ENCODE data around the gene RNF130. TPM values are rescaled to one million over a fixed set of nuclear protein-coding genes. Genes with fewer than 3 reads are reported as not detected.
A peak's percentile ranks its signal among the peaks of the same experiment; 100 is the strongest.
"Not testable (repeated sequence)": the region's sequence is repeated elsewhere in the genome, so short reads cannot be mapped to it uniquely, and the experiment has no call there.

RNF130 gene
- total and polyA plus RNA-seq, 2 donors: 20.5 to 69.2 TPM

DNA sequence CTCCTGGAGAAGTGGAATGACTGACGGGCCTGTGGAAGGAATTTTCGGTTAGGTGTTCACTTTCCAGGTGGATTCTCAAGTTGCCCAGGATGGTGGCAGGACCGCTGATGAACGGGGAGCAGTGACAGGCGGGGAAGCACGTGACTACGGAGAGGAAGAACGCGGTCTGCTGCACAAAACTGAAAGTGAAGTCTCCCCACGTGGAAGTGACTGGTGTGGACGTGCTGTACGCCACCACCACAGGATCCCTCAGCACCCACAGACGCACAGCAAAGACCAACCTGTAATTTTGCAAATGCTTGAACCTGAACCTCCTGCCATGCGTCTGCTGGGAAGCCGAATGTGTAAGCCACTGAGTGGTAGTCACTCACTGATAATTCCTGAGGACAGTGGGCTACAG lies 51.4 kb downstream of the RNF130 start:
- no peak overlapping the region for H3K27ac ChIP-seq (ENCODE audit: low read depth in 1 of 2, low read length in 1 of 2)
- WGBS: 85% methylated on average over 15 of the region's 15 CpGs
- H3K27me3 ChIP-seq (ENCODE audit: control insufficient read depth in 2 of 2, insufficient read depth in 1 of 2, low read length in 1 of 2): no peaks in the 10 kb centered on the region
- no peak for DNase-seq (ENCODE audit: low read depth in 6 of 9, low spot score in 9 of 9)
- no peak overlapping the region for H3K4me3 ChIP-seq (ENCODE audit: low read length in 2 of 2)
- H3K4me1 ChIP-seq (ENCODE audit: control insufficient read depth in 2 of 2, insufficient read depth in 2 of 2, low read length in 2 of 2): no peaks in the 10 kb centered on the region
- H3K36me3 ChIP-seq (ENCODE audit: control insufficient read depth in 2 of 2, insufficient read depth in 2 of 2, low read length in 1 of 2): no peaks in the 10 kb centered on the region
- H3K9me3 ChIP-seq (ENCODE audit: control insufficient read depth in 2 of 2, insufficient read depth in 1 of 2, low read length in 1 of 2): peaks cover 0 to 12% of the 10 kb centered on the region in 2 donors

DNA sequence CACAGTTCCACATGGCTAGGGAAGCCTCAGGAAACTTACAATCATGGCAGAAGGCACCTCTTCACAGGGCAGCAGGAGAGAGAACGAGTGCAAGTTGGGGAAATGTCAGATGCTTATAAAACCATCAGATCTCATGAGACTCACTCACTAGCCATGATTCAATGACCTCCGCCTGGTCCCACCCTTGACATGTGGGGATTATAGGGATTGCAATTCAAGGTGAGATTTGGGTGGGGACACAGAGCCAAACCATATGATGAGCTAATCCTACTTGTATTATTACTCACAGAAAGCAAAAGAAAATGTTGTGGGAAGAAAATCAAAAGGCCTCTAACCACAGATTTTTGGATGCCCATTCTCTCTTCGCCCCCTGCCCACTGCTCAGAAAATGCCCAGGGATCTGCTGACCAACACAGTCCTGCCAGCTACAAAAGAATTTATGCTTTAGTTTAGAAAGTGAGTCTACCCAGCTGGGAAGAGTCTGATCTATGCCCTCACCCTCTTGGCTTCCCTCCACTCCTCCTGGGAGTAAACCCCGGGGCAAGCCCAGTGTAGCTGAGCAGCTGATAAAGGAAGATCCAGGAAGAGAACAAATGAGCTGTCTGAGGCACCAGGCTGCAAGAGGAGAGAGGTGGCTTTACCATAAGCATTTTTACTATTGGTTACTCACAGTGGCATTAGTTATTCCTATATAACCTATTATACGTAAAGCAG lies 53.1 kb downstream of the RNF130 start:
- 97% methylated on average over 5 of the region's 5 CpGs for WGBS
- DNase-seq (ENCODE audit: low read depth in 6 of 9, low spot score in 9 of 9): no peak
- Histone ChIP-seq H3K9me3 (ENCODE audit: control insufficient read depth in 2 of 2, insufficient read depth in 1 of 2, low read length in 1 of 2) (peaks cover 0 to 12% of the 10 kb centered on the region in 2 donors), H3K4me3 (ENCODE audit: low read length in 2 of 2) (no peak overlapping the region), H3K27me3 (ENCODE audit: control insufficient read depth in 2 of 2, insufficient read depth in 1 of 2, low read length in 1 of 2) (no peaks in the 10 kb centered on the region), H3K27ac (ENCODE audit: low read depth in 1 of 2, low read length in 1 of 2) (no peak overlapping the region), H3K36me3 (ENCODE audit: control insufficient read depth in 2 of 2, insufficient read depth in 2 of 2, low read length in 1 of 2) (no peaks in the 10 kb centered on the region), H3K4me1 (ENCODE audit: control insufficient read depth in 2 of 2, insufficient read depth in 2 of 2, low read length in 2 of 2) (no peaks in the 10 kb centered on the region)

DNA sequence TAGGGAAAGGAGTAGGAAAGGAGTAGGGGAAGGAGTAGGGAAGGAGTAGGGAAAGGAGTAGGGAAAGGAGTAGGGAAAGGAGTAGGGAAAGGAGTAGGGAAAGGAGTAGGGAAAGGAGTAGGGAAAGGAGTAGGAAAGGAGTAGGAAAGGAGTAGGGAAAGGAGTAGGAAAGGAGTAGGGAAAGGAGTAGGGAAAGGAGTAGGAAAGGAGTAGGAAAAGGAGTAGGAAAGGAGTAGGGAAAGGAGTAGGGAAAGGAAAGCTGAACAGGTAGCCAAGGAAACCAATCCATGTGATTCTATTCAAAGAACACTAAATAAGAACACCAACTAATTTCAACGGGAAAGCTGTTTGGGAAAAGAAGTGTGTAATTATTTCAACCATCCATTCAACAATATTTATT lies 56.0 kb downstream of the RNF130 start:
- not testable (repeated sequence) for H3K9me3 ChIP-seq (ENCODE audit: control insufficient read depth in 2 of 2, insufficient read depth in 1 of 2, low read length in 1 of 2); H3K4me1 ChIP-seq (ENCODE audit: control insufficient read depth in 2 of 2, insufficient read depth in 2 of 2, low read length in 2 of 2); H3K27me3 ChIP-seq (ENCODE audit: control insufficient read depth in 2 of 2, insufficient read depth in 1 of 2, low read length in 1 of 2); H3K27ac ChIP-seq (ENCODE audit: low read depth in 1 of 2, low read length in 1 of 2); H3K4me3 ChIP-seq (ENCODE audit: low read length in 2 of 2); DNase-seq (ENCODE audit: low read depth in 6 of 9, low spot score in 9 of 9); H3K36me3 ChIP-seq (ENCODE audit: control insufficient read depth in 2 of 2, insufficient read depth in 2 of 2, low read length in 1 of 2)
- 98% methylated on average over 1 of the region's 1 CpG for WGBS

DNA sequence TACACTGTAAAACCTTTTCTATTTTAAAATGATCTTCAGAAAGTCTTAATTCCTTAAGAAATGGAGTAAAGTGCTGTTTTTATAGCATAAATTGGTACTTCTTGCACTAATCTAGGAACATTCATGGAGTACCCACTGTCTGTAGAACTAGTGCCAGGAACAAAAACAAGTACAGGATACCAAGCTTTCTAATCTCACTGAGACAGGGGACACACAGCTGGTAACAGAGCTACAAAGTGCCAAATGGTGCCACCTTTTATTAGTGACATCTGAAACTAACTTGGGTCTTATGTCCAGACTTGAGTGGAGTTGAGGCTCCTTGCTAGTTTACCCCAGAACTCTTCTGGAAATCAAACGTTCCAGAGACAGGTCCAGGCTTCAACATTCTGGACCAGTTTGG lies 57.9 kb downstream of the RNF130 start:
- H3K27ac ChIP-seq (ENCODE audit: low read depth in 1 of 2, low read length in 1 of 2): no peak overlapping the region
- no peak for DNase-seq (ENCODE audit: low read depth in 6 of 9, low spot score in 9 of 9)
- WGBS: 87% methylated on average over 1 of the region's 1 CpG

DNA sequence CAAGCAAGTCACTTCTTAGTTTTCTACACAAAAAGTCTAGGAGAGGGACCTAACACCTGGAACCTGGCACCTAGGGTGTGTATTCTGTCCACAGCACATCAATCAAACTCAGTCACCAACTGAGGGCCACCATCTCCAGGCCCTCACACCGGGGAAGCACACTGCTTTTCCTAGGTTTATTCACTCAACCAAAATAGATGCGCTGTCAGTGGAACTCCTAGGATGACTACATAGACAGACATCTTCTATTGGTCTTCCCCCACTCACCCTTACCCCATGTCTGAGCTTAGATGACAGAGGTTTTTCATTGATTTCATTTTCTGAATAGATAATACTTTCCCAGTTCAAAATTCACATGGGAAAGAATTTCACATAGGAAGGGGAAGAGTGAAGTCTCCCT lies 59.2 kb downstream of the RNF130 start:
- Histone ChIP-seq H3K4me3 (ENCODE audit: low read length in 2 of 2) (no peak overlapping the region), H3K27ac (ENCODE audit: low read depth in 1 of 2, low read length in 1 of 2) (no peak overlapping the region), H3K4me1 (ENCODE audit: control insufficient read depth in 2 of 2, insufficient read depth in 2 of 2, low read length in 2 of 2) (peaks cover 0 to 3% of the 10 kb centered on the region in 2 donors), H3K27me3 (ENCODE audit: control insufficient read depth in 2 of 2, insufficient read depth in 1 of 2, low read length in 1 of 2) (no peaks in the 10 kb centered on the region), H3K36me3 (ENCODE audit: control insufficient read depth in 2 of 2, insufficient read depth in 2 of 2, low read length in 1 of 2) (no peaks in the 10 kb centered on the region), H3K9me3 (ENCODE audit: control insufficient read depth in 2 of 2, insufficient read depth in 1 of 2, low read length in 1 of 2) (no peaks in the 10 kb centered on the region)
- no peak for DNase-seq (ENCODE audit: low read depth in 6 of 9, low spot score in 9 of 9)
- WGBS: 47% methylated on average over 2 of the region's 2 CpGs

More for the DNA sequence above, 57.9 kb downstream of the RNF130 start:
- H3K4me3 ChIP-seq (ENCODE audit: low read length in 2 of 2): no peak overlapping the region
- no peaks in the 10 kb centered on the region for H3K4me1 ChIP-seq (ENCODE audit: control insufficient read depth in 2 of 2, insufficient read depth in 2 of 2, low read length in 2 of 2)
- no peaks in the 10 kb centered on the region for H3K9me3 ChIP-seq (ENCODE audit: control insufficient read depth in 2 of 2, insufficient read depth in 1 of 2, low read length in 1 of 2)
- H3K36me3 ChIP-seq (ENCODE audit: control insufficient read depth in 2 of 2, insufficient read depth in 2 of 2, low read length in 1 of 2): no peaks in the 10 kb centered on the region
- no peaks in the 10 kb centered on the region for H3K27me3 ChIP-seq (ENCODE audit: control insufficient read depth in 2 of 2, insufficient read depth in 1 of 2, low read length in 1 of 2)

DNA sequence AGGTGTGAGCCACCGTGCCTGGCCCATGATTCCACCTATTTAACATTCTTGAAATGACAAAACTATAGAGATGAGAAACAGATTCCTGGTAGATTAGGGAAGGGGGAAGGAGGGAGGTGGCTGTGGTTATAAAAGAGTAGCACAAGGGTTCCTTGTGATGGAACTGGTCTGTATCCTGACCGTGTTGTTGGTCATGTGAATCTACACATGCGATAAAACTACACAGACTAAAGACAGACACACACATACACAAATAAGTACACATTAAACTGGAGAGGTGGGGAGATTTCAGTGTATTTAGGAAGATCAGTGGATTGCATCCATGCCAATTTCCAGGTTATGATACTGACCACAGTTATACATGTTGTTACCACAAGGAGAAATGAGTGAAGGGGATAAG lies 60.9 kb downstream of the RNF130 start:
- no peak overlapping the region for H3K27ac ChIP-seq (ENCODE audit: low read depth in 1 of 2, low read length in 1 of 2)
- H3K36me3 ChIP-seq (ENCODE audit: control insufficient read depth in 2 of 2, insufficient read depth in 2 of 2, low read length in 1 of 2): no peaks in the 10 kb centered on the region
- no peak overlapping the region for H3K4me3 ChIP-seq (ENCODE audit: low read length in 2 of 2)
- WGBS: 97% methylated on average over 3 of the region's 3 CpGs
- peaks cover 0 to 3% of the 10 kb centered on the region in 2 donors for H3K4me1 ChIP-seq (ENCODE audit: control insufficient read depth in 2 of 2, insufficient read depth in 2 of 2, low read length in 2 of 2)
- DNase-seq (ENCODE audit: low read depth in 6 of 9, low spot score in 9 of 9): no peak
- H3K27me3 ChIP-seq (ENCODE audit: control insufficient read depth in 2 of 2, insufficient read depth in 1 of 2, low read length in 1 of 2): no peaks in the 10 kb centered on the region
- H3K9me3 ChIP-seq (ENCODE audit: control insufficient read depth in 2 of 2, insufficient read depth in 1 of 2, low read length in 1 of 2): no peaks in the 10 kb centered on the region

DNA sequence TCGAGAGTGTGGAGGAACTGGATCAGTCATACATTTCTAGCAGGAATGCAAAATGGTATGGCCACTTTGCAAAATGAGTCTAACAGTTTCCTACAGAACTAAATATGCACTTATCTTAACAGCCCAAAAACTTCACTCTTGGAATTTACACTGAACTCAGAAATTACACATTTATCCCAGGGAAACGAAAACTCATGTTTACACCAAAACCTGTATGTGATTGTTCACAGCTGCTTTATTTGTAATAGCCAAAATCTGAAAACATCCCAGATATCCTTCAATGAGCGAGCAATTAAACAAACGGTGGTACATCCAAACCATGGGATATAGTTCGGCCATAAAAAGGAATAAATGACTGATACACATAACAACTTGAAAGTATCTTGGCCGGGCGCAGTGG lies 62.0 kb downstream of the RNF130 start:
- Histone ChIP-seq H3K27me3 (ENCODE audit: control insufficient read depth in 2 of 2, insufficient read depth in 1 of 2, low read length in 1 of 2) (no peaks in the 10 kb centered on the region), H3K27ac (ENCODE audit: low read depth in 1 of 2, low read length in 1 of 2) (no peak overlapping the region), H3K36me3 (ENCODE audit: control insufficient read depth in 2 of 2, insufficient read depth in 2 of 2, low read length in 1 of 2) (no peaks in the 10 kb centered on the region), H3K4me1 (ENCODE audit: control insufficient read depth in 2 of 2, insufficient read depth in 2 of 2, low read length in 2 of 2) (peaks cover 0 to 3% of the 10 kb centered on the region in 2 donors), H3K4me3 (ENCODE audit: low read length in 2 of 2) (no peak overlapping the region), H3K9me3 (ENCODE audit: control insufficient read depth in 2 of 2, insufficient read depth in 1 of 2, low read length in 1 of 2) (no peaks in the 10 kb centered on the region)
- DNase-seq (ENCODE audit: low read depth in 6 of 9, low spot score in 9 of 9): no peak
- WGBS: 97% methylated on average over 7 of the region's 7 CpGs

DNA sequence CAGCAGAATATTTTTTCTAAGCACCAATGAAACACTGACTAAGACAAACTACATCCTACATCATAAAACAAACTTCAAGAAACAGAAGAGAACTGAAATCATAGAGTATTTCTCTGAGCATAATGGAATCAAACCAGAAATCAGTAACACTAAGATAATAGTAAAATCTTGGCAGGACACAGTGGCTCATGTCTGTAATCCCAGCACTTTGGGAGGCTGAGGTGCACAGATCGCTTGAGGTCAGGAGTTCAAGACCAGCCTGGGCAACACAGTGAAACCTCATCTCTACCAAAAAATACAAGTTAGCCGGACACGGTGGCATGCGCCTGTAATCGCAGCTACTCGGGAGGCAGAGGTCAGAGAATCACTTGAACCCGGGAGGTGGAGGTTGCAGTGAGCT lies 63.1 kb downstream of the RNF130 start:
- Histone ChIP-seq H3K4me3 (ENCODE audit: low read length in 2 of 2) (no peak overlapping the region), H3K4me1 (ENCODE audit: control insufficient read depth in 2 of 2, insufficient read depth in 2 of 2, low read length in 2 of 2) (peaks cover 0 to 3% of the 10 kb centered on the region in 2 donors), H3K9me3 (ENCODE audit: control insufficient read depth in 2 of 2, insufficient read depth in 1 of 2, low read length in 1 of 2) (no peaks in the 10 kb centered on the region), H3K27me3 (ENCODE audit: control insufficient read depth in 2 of 2, insufficient read depth in 1 of 2, low read length in 1 of 2) (no peaks in the 10 kb centered on the region), H3K27ac (ENCODE audit: low read depth in 1 of 2, low read length in 1 of 2) (no peak overlapping the region), H3K36me3 (ENCODE audit: control insufficient read depth in 2 of 2, insufficient read depth in 2 of 2, low read length in 1 of 2) (no peaks in the 10 kb centered on the region)
- 98% methylated on average over 7 of the region's 7 CpGs for WGBS
- DNase-seq (ENCODE audit: low read depth in 6 of 9, low spot score in 9 of 9): no peak

DNA sequence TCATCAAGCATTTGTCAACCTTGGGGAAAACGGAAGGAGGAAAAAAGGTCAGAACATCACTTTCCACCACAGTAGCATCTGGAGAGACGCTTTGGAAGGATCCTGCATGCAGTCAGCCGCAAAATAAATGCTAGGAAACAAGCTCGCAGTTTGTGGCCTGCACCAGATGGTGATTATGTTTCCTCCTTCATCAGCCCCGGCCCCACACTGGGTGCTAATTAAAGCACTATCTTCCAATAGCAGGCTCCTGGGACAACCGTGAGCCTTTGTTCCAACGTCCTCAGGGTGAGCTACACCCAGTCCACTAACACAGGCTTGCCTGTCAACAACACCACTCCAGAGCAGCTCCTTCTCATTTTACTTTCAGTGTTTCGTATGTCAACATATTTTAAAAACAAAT lies 64.0 kb downstream of the RNF130 start:
- 11% methylated on average over 8 of the region's 8 CpGs for WGBS
- no peaks in the 10 kb centered on the region for H3K27me3 ChIP-seq (ENCODE audit: control insufficient read depth in 2 of 2, insufficient read depth in 1 of 2, low read length in 1 of 2)
- H3K9me3 ChIP-seq (ENCODE audit: control insufficient read depth in 2 of 2, insufficient read depth in 1 of 2, low read length in 1 of 2): no peaks in the 10 kb centered on the region
- no peaks in the 10 kb centered on the region for H3K36me3 ChIP-seq (ENCODE audit: control insufficient read depth in 2 of 2, insufficient read depth in 2 of 2, low read length in 1 of 2)
- peak in 1 of 9 donors; percentile 34 for DNase-seq (ENCODE audit: low read depth in 6 of 9, low spot score in 9 of 9)
- no peak overlapping the region for H3K4me3 ChIP-seq (ENCODE audit: low read length in 2 of 2)
- H3K27ac ChIP-seq (ENCODE audit: low read depth in 1 of 2, low read length in 1 of 2): peak overlapping the region in 1 of 2 donors; percentile 52
- peaks cover 0 to 3% of the 10 kb centered on the region in 2 donors for H3K4me1 ChIP-seq (ENCODE audit: control insufficient read depth in 2 of 2, insufficient read depth in 2 of 2, low read length in 2 of 2)
